GM23338 (cell line): Measurements from ENCODE around the gene HAPLN2.

Source experiments
- CREB1 ChIP-seq: fragments of 250-450 bp; sonication (Bioruptor Pico); IDR thresholded peaks from 2 replicates; pipeline ENCODE4 v1.5.0; 2020; ENCODE audit warnings: low read depth, mild to moderate bottlenecking, moderate library complexity
- CTCF ChIP-seq, 2 experiments: fragments of 200-600 bp in 1 of 2; sonication (generic) in 1 of 2; conservative IDR thresholded peaks; 2 replicates each; pipeline versions ENCODE4 v1.5.1 to v1.6.1; 2016 to 2017; ENCODE audit warnings: antibody characterized with exemption in 2 of 2, low read depth in 2 of 2, mild to moderate bottlenecking in 2 of 2, moderate library complexity in 1 of 2
- ETS1 ChIP-seq: IDR thresholded peaks from 2 replicates; pipeline ENCODE4 v1.6.1; 2016; ENCODE audit warnings: antibody characterized with exemption
- EZH2 ChIP-seq: fragments of 200-600 bp; sonication (generic); IDR thresholded peaks from one replicate; pipeline ENCODE4 v1.8.0; 2017; ENCODE audit warnings: antibody characterized with exemption, mild to moderate bottlenecking, low read depth; ENCODE audit not compliant: unreplicated experiment
- EZH2phosphoT487 ChIP-seq: fragments of 200-600 bp; sonication (generic); IDR thresholded peaks from one replicate; pipeline ENCODE4 v1.8.1; 2018; ENCODE audit warnings: antibody characterized with exemption; ENCODE audit not compliant: unreplicated experiment
- JUNB ChIP-seq: IDR thresholded peaks from one replicate; pipeline ENCODE4 v1.6.1; 2016; ENCODE audit warnings: antibody characterized with exemption; ENCODE audit not compliant: unreplicated experiment
- NANOG ChIP-seq: IDR thresholded peaks from 2 replicates; pipeline ENCODE4 v1.6.1; 2016; ENCODE audit warnings: antibody characterized with exemption, borderline replicate concordance
- POLR2AphosphoS5 ChIP-seq: IDR thresholded peaks from 2 replicates; pipeline ENCODE4 v1.6.1; 2016; ENCODE audit warnings: antibody characterized with exemption, low read depth
- STAT1 ChIP-seq: IDR thresholded peaks from one replicate; pipeline ENCODE4 v1.6.1; 2016; ENCODE audit warnings: antibody characterized with exemption; ENCODE audit not compliant: unreplicated experiment
- ZNF114 ChIP-seq: fragments of 250-450 bp; sonication (Bioruptor Pico); IDR thresholded peaks from 2 replicates; pipeline ENCODE4 v1.5.0; 2020; ENCODE audit warnings: mild to moderate bottlenecking, moderate library complexity
- ZNF331 ChIP-seq: fragments of 250-450 bp; sonication (Bioruptor Pico); IDR thresholded peaks from 2 replicates; pipeline ENCODE4 v1.5.0; 2020; ENCODE audit warnings: low read depth, mild to moderate bottlenecking, moderate library complexity
- TF ChIP-seq, protein P1 (sequence below): IDR thresholded peaks from one replicate; pipeline ENCODE4 v1.6.1; 2018; ENCODE audit warnings: antibody characterized with exemption; ENCODE audit not compliant: unreplicated experiment
- TF ChIP-seq, protein P2 (sequence below): fragments of 250-450 bp; sonication (Bioruptor Pico); IDR thresholded peaks from 2 replicates; pipeline ENCODE4 v1.5.0; 2020; ENCODE audit warnings: mild to moderate bottlenecking, moderate library complexity

GRCh38 chr1:156645056-156645455 lies 25.8 kb downstream of the HAPLN2 start:
- TF ChIP-seq CTCF (conservative IDR thresholded peaks at IDR 0.05; ENCODE audit: low read depth in 2 of 2), result no peak
- no peak for TF ChIP-seq NANOG
- TF ChIP-seq, protein P1, sequence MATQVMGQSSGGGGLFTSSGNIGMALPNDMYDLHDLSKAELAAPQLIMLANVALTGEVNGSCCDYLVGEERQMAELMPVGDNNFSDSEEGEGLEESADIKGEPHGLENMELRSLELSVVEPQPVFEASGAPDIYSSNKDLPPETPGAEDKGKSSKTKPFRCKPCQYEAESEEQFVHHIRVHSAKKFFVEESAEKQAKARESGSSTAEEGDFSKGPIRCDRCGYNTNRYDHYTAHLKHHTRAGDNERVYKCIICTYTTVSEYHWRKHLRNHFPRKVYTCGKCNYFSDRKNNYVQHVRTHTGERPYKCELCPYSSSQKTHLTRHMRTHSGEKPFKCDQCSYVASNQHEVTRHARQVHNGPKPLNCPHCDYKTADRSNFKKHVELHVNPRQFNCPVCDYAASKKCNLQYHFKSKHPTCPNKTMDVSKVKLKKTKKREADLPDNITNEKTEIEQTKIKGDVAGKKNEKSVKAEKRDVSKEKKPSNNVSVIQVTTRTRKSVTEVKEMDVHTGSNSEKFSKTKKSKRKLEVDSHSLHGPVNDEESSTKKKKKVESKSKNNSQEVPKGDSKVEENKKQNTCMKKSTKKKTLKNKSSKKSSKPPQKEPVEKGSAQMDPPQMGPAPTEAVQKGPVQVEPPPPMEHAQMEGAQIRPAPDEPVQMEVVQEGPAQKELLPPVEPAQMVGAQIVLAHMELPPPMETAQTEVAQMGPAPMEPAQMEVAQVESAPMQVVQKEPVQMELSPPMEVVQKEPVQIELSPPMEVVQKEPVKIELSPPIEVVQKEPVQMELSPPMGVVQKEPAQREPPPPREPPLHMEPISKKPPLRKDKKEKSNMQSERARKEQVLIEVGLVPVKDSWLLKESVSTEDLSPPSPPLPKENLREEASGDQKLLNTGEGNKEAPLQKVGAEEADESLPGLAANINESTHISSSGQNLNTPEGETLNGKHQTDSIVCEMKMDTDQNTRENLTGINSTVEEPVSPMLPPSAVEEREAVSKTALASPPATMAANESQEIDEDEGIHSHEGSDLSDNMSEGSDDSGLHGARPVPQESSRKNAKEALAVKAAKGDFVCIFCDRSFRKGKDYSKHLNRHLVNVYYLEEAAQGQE, result no peak
- TF ChIP-seq JUNB, result no peak
- TF ChIP-seq EZH2, result no peak
- TF ChIP-seq POLR2AphosphoS5, result no peak
- no peak for TF ChIP-seq EZH2phosphoT487
- TF ChIP-seq, protein P2, sequence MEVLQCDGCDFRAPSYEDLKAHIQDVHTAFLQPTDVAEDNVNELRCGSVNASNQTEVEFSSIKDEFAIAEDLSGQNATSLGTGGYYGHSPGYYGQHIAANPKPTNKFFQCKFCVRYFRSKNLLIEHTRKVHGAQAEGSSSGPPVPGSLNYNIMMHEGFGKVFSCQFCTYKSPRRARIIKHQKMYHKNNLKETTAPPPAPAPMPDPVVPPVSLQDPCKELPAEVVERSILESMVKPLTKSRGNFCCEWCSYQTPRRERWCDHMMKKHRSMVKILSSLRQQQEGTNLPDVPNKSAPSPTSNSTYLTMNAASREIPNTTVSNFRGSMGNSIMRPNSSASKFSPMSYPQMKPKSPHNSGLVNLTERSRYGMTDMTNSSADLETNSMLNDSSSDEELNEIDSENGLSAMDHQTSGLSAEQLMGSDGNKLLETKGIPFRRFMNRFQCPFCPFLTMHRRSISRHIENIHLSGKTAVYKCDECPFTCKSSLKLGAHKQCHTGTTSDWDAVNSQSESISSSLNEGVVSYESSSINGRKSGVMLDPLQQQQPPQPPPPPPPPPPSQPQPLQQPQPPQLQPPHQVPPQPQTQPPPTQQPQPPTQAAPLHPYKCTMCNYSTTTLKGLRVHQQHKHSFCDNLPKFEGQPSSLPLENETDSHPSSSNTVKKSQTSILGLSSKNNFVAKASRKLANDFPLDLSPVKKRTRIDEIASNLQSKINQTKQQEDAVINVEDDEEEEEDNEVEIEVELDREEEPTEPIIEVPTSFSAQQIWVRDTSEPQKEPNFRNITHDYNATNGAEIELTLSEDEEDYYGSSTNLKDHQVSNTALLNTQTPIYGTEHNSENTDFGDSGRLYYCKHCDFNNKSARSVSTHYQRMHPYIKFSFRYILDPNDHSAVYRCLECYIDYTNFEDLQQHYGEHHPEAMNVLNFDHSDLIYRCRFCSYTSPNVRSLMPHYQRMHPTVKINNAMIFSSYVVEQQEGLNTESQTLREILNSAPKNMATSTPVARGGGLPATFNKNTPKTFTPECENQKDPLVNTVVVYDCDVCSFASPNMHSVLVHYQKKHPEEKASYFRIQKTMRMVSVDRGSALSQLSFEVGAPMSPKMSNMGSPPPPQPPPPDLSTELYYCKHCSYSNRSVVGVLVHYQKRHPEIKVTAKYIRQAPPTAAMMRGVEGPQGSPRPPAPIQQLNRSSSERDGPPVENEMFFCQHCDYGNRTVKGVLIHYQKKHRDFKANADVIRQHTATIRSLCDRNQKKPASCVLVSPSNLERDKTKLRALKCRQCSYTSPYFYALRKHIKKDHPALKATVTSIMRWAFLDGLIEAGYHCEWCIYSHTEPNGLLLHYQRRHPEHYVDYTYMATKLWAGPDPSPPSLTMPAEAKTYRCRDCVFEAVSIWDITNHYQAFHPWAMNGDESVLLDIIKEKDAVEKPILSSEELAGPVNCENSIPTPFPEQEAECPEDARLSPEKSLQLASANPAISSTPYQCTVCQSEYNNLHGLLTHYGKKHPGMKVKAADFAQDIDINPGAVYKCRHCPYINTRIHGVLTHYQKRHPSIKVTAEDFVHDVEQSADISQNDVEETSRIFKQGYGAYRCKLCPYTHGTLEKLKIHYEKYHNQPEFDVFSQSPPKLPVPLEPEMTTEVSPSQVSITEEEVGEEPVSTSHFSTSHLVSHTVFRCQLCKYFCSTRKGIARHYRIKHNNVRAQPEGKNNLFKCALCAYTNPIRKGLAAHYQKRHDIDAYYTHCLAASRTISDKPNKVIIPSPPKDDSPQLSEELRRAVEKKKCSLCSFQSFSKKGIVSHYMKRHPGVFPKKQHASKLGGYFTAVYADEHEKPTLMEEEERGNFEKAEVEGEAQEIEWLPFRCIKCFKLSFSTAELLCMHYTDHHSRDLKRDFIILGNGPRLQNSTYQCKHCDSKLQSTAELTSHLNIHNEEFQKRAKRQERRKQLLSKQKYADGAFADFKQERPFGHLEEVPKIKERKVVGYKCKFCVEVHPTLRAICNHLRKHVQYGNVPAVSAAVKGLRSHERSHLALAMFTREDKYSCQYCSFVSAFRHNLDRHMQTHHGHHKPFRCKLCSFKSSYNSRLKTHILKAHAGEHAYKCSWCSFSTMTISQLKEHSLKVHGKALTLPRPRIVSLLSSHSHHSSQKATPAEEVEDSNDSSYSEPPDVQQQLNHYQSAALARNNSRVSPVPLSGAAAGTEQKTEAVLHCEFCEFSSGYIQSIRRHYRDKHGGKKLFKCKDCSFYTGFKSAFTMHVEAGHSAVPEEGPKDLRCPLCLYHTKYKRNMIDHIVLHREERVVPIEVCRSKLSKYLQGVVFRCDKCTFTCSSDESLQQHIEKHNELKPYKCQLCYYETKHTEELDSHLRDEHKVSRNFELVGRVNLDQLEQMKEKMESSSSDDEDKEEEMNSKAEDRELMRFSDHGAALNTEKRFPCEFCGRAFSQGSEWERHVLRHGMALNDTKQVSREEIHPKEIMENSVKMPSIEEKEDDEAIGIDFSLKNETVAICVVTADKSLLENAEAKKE (CRISPR knock-in tag), result no peak
- no peak for TF ChIP-seq ETS1
- TF ChIP-seq CREB1 (CRISPR knock-in tag), result no peak
- TF ChIP-seq ZNF331 (CRISPR knock-in tag), result no peak
- TF ChIP-seq ZNF114 (CRISPR knock-in tag), result no peak
- no peak for TF ChIP-seq STAT1
